GM06990 (cell line): ENCODE results near the gene DBNDD2.

Experiments used
- DNase-seq: peaks from one replicate; pipeline ENCODE4 v3.0.0-alpha.2; 2011; ENCODE audit not compliant: insufficient read length; ENCODE audit errors: extremely low read depth
- H3K27me3 ChIP-seq: replicated peaks from 2 replicates; pipeline ENCODE4 v1.6.0; 2011; ENCODE audit warnings: low read length; ENCODE audit not compliant: control insufficient read depth, insufficient read depth
- H3K36me3 ChIP-seq: 2 replicates; pipeline ENCODE4 v1.5.1; 2011; ENCODE audit warnings: low read length; ENCODE audit not compliant: control insufficient read depth, insufficient read depth
- H3K4me3 ChIP-seq: replicated peaks from 2 replicates; pipeline ENCODE4 v1.5.1; 2011; ENCODE audit warnings: low read depth, mild to moderate bottlenecking, control low read depth, low read length
- CTCF ChIP-seq: IDR thresholded peaks from 2 replicates; pipeline ENCODE4 v1.5.1; 2011; ENCODE audit warnings: low read length, control low read depth, mild to moderate bottlenecking, inconsistent platforms; ENCODE audit not compliant: insufficient read depth, poor library complexity, severe bottlenecking

Gene DBNDD2

GRCh38 chr20:45440891-45441685 is 33.0 kb downstream of the DBNDD2 start:
- TF ChIP-seq CTCF: no peak
- DNase-seq: no peak
- Histone ChIP-seq H3K27me3 (no peaks in the 10 kb centered on the region), H3K4me3 (no peak overlapping the region), H3K36me3 (no peaks in the 10 kb centered on the region)

- Histone ChIP-seq H3K36me3 (no peaks in the 10 kb centered on the region), H3K27me3 (no peaks in the 10 kb centered on the region), H3K4me3 (no peak overlapping the region)
- DNase-seq: no peak
- no peak for TF ChIP-seq CTCF
Measured at GRCh38 chr20:45441746-45442145, 33.7 kb downstream of the DBNDD2 start.

- Histone ChIP-seq H3K36me3 (no peaks in the 10 kb centered on the region), H3K27me3 (no peaks in the 10 kb centered on the region)
Measured at GRCh38 chr20:45444050-45444449, 36.0 kb downstream of the DBNDD2 start.

GRCh38 chr20:45445805-45446562 is 37.9 kb downstream of the DBNDD2 start:
- TF ChIP-seq CTCF: peak; percentile 84
- H3K36me3 ChIP-seq: no peaks in the 10 kb centered on the region
- no peaks in the 10 kb centered on the region for H3K27me3 ChIP-seq
- no peak for DNase-seq
- no peak overlapping the region for H3K4me3 ChIP-seq

More at GRCh38 chr20:45444050-45444449, 36.0 kb downstream of the DBNDD2 start:
- no peak for DNase-seq
- TF ChIP-seq CTCF: no peak
- H3K4me3 ChIP-seq: no peak overlapping the region

GRCh38 chr20:45448270-45448669 is 40.2 kb downstream of the DBNDD2 start:
- no peak for TF ChIP-seq CTCF
- no peak overlapping the region for H3K4me3 ChIP-seq
- no peaks in the 10 kb centered on the region for H3K36me3 ChIP-seq
- no peaks in the 10 kb centered on the region for H3K27me3 ChIP-seq
- no peak for DNase-seq
